ENCODE results near the gene PCDH9. TPM values are rescaled to one million over a fixed set of nuclear protein-coding genes. Genes with fewer than 3 reads are reported as not detected.

Gene PCDH9
- total RNA-seq, 2 donors from 2014 or later: 0.44 to 1.0 TPM

GRCh38 chr13:67146523-67147130 lies 83.5 kb downstream of the PCDH9 start:
- no peak overlapping the region for H3K27ac ChIP-seq

GRCh38 chr13:67145950-67146349 lies 84.2 kb downstream of the PCDH9 start:
- Histone ChIP-seq H3K4me3 (no peak overlapping the region), H3K4me1 (no peaks in the 10 kb centered on the region), H3K9me3 (no peaks in the 10 kb centered on the region), H3K27me3 (no peaks in the 10 kb centered on the region), H3K27ac (no peak overlapping the region), H3K36me3 (no peaks in the 10 kb centered on the region), H3K9ac (ENCODE audit: low read depth in 2 of 2, low read length in 2 of 2) (no peak overlapping the region)
- no peak for DNase-seq
- intact Hi-C loops (cut with DNase I): no loop called here
- no peak for TF ChIP-seq CTCF (IDR thresholded peaks at IDR 0.05)

More at GRCh38 chr13:67146523-67147130, 83.5 kb downstream of the PCDH9 start:
- DNase-seq: no peak
- Histone ChIP-seq H3K27me3 (no peaks in the 10 kb centered on the region), H3K4me3 (no peak overlapping the region), H3K36me3 (no peaks in the 10 kb centered on the region), H3K9me3 (no peaks in the 10 kb centered on the region), H3K4me1 (no peaks in the 10 kb centered on the region), H3K9ac (ENCODE audit: low read depth in 2 of 2, low read length in 2 of 2) (no peak overlapping the region)
- intact Hi-C loops (cut with DNase I): no loop called here
- no peak for TF ChIP-seq CTCF (IDR thresholded peaks at IDR 0.05)

GRCh38 chr13:67143544-67144115 lies 86.5 kb downstream of the PCDH9 start:
- Histone ChIP-seq H3K4me3 (no peak overlapping the region), H3K9me3 (no peaks in the 10 kb centered on the region), H3K9ac (ENCODE audit: low read depth in 2 of 2, low read length in 2 of 2) (no peak overlapping the region), H3K36me3 (no peaks in the 10 kb centered on the region), H3K27me3 (no peaks in the 10 kb centered on the region), H3K4me1 (no peaks in the 10 kb centered on the region), H3K27ac (no peak overlapping the region)
- intact Hi-C loops (cut with DNase I): no loop called here
- TF ChIP-seq CTCF (IDR thresholded peaks at IDR 0.05): no peak
- DNase-seq: no peak

- intact Hi-C loops (cut with DNase I): no loop called here
- no peaks in the 10 kb centered on the region for H3K36me3 ChIP-seq
- no peak overlapping the region for H3K9ac ChIP-seq (ENCODE audit: low read depth in 2 of 2, low read length in 2 of 2)
- no peaks in the 10 kb centered on the region for H3K27me3 ChIP-seq
- DNase-seq: no peak
- H3K9me3 ChIP-seq: no peaks in the 10 kb centered on the region
- H3K27ac ChIP-seq: no peak overlapping the region
- no peaks in the 10 kb centered on the region for H3K4me1 ChIP-seq
- no peak for TF ChIP-seq CTCF (IDR thresholded peaks at IDR 0.05)
- H3K4me3 ChIP-seq: no peak overlapping the region
Observed at GRCh38 chr13:67140006-67140405, 90.1 kb downstream of the PCDH9 start.

- DNase-seq: no peak
- H3K4me3 ChIP-seq: no peak overlapping the region
- TF ChIP-seq CTCF (IDR thresholded peaks at IDR 0.05): no peak
- no peaks in the 10 kb centered on the region for H3K4me1 ChIP-seq
- no peak overlapping the region for H3K27ac ChIP-seq
- H3K36me3 ChIP-seq: no peaks in the 10 kb centered on the region
- H3K9me3 ChIP-seq: no peaks in the 10 kb centered on the region
- no peaks in the 10 kb centered on the region for H3K27me3 ChIP-seq
- intact Hi-C loops (cut with DNase I): no loop called here
- H3K9ac ChIP-seq (ENCODE audit: low read depth in 2 of 2, low read length in 2 of 2): no peak overlapping the region
Observed at GRCh38 chr13:67139551-67139950, 90.6 kb downstream of the PCDH9 start.
